ENCODE results near the gene DDX41. TPM values are rescaled to one million over a fixed set of nuclear protein-coding genes. Genes with fewer than 3 reads are reported as not detected.
A peak's percentile ranks its signal among the peaks of the same experiment; 100 is the strongest.

The DDX41 gene
- total RNA-seq, 4 donors from 2014 or later = 96.5 to 170 (median 130) TPM

GRCh38 chr5:177512736-177513380 is 3.9 kb downstream of the DDX41 start:
- WGBS, 2 donors (ENCODE audit: low coverage in 1 of 2) = 87% methylated on average over 16 of the region's 16 CpGs; no CpG with 5 or more reads in 1 of the 2 donors
- H3K4me3 ChIP-seq = no peak overlapping the region
- no peak for DNase-seq
- in situ Hi-C loops (cut with MboI; ENCODE audit: low pct_ligation_motif_present in 1 of 4, low pct_unique_long_range_greater_than_20kb in 1 of 4, low sequenced_read_pairs in 3 of 4) = loop anchor here in 1 of 4 donors (25.0 kb wide), 1 partner anchor 126 kb away; the partner anchor contains the start of gene SLC34A1
- H3K27ac ChIP-seq = no peak overlapping the region
- H3K27me3 ChIP-seq = no peaks in the 10 kb centered on the region
- intact Hi-C loops (cut with DNase I; ENCODE audit: low total_unique reads) = no loop called here
- no peaks in the 10 kb centered on the region for H3K9me3 ChIP-seq
- H3K36me3 ChIP-seq = peaks cover 0 to 44% (median 14%) of the 10 kb centered on the region in 4 donors
- peaks cover 8 to 18% (median 13%) of the 10 kb centered on the region in 4 donors for H3K4me1 ChIP-seq
- TF ChIP-seq, protein P1, sequence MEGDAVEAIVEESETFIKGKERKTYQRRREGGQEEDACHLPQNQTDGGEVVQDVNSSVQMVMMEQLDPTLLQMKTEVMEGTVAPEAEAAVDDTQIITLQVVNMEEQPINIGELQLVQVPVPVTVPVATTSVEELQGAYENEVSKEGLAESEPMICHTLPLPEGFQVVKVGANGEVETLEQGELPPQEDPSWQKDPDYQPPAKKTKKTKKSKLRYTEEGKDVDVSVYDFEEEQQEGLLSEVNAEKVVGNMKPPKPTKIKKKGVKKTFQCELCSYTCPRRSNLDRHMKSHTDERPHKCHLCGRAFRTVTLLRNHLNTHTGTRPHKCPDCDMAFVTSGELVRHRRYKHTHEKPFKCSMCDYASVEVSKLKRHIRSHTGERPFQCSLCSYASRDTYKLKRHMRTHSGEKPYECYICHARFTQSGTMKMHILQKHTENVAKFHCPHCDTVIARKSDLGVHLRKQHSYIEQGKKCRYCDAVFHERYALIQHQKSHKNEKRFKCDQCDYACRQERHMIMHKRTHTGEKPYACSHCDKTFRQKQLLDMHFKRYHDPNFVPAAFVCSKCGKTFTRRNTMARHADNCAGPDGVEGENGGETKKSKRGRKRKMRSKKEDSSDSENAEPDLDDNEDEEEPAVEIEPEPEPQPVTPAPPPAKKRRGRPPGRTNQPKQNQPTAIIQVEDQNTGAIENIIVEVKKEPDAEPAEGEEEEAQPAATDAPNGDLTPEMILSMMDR (IDR thresholded peaks at IDR 0.05) = no peak
- TF ChIP-seq POLR2AphosphoS5 (IDR thresholded peaks at IDR 0.05) = no peak
- TF ChIP-seq EP300 (IDR thresholded peaks at IDR 0.05; ENCODE audit: low read depth) = no peak
- no peak for TF ChIP-seq POLR2A (IDR thresholded peaks at IDR 0.05)

GRCh38 chr5:177511796-177512675 is 4.7 kb downstream of the DDX41 start:
- TF ChIP-seq, protein P1 (IDR thresholded peaks at IDR 0.05) = no peak
- no peak for TF ChIP-seq POLR2A (IDR thresholded peaks at IDR 0.05)
- no peak for TF ChIP-seq EP300 (IDR thresholded peaks at IDR 0.05; ENCODE audit: low read depth)
- no peak for TF ChIP-seq POLR2AphosphoS5 (IDR thresholded peaks at IDR 0.05)
- peaks cover 0 to 44% (median 14%) of the 10 kb centered on the region in 4 donors for H3K36me3 ChIP-seq
- H3K4me3 ChIP-seq = no peak overlapping the region
- H3K9me3 ChIP-seq = no peaks in the 10 kb centered on the region
- peaks cover 8 to 18% (median 13%) of the 10 kb centered on the region in 4 donors for H3K4me1 ChIP-seq
- H3K27ac ChIP-seq = no peak overlapping the region
- no peak for DNase-seq
- in situ Hi-C loops (cut with MboI; ENCODE audit: low pct_ligation_motif_present in 1 of 4, low pct_unique_long_range_greater_than_20kb in 1 of 4, low sequenced_read_pairs in 3 of 4) = loop anchor here in 1 of 4 donors (25.0 kb wide), 1 partner anchor 125 kb away; the partner anchor contains the start of gene SLC34A1
- intact Hi-C loops (cut with DNase I; ENCODE audit: low total_unique reads) = no loop called here
- 96% methylated on average over 33 of the region's 34 CpGs; no CpG with 5 or more reads in 1 of the 2 donors for WGBS, 2 donors (ENCODE audit: low coverage in 1 of 2)
- H3K27me3 ChIP-seq = no peaks in the 10 kb centered on the region

DNA sequence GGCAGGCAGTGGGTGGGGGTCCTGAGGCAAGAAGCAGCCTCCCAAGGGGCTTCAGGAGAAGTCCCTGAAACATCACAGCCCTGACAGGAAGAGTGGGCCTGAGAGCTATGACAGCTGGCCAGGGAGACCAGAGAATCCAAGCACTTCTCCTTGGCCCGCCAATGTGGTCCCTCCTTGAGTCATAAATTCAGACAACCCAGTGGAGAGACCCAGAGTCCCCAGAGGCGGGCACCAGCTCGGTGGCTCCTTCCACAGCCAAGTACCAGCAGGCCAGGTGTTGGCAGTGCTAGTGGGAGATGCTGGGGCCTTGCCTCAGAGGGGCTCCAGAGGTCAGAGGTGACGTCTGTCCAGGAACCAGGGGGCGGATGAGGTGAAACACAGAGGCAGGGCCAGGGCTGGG is 5.6 kb downstream of the DDX41 start:
- Histone ChIP-seq H3K27me3 (no peaks in the 10 kb centered on the region), H3K4me3 (no peak overlapping the region), H3K4me1 (peaks cover 8 to 17% (median 11%) of the 10 kb centered on the region in 4 donors), H3K36me3 (peaks cover 0 to 44% (median 14%) of the 10 kb centered on the region in 4 donors), H3K27ac (peak overlapping the region in 2 of 4 donors; percentile 54 to 56), H3K9me3 (no peaks in the 10 kb centered on the region)
- no peak for TF ChIP-seq EP300 (IDR thresholded peaks at IDR 0.05; ENCODE audit: low read depth)
- no peak for TF ChIP-seq POLR2AphosphoS5 (IDR thresholded peaks at IDR 0.05)
- no peak for TF ChIP-seq POLR2A (IDR thresholded peaks at IDR 0.05)
- TF ChIP-seq, protein P1 (IDR thresholded peaks at IDR 0.05) = no peak
- 89% methylated on average over 5 of the region's 5 CpGs; no CpG with 5 or more reads in 1 of the 2 donors for WGBS, 2 donors (ENCODE audit: low coverage in 1 of 2)
- in situ Hi-C loops (cut with MboI; ENCODE audit: low pct_ligation_motif_present in 1 of 4, low pct_unique_long_range_greater_than_20kb in 1 of 4, low sequenced_read_pairs in 3 of 4) (loop anchor here in 1 of 4 donors (25.0 kb wide), 1 partner anchor 124 kb away; the partner anchor contains the start of gene SLC34A1), intact Hi-C loops (cut with DNase I; ENCODE audit: low total_unique reads) (no loop called here)
- no peak for DNase-seq
